Liver (tissue), 3 donors: ENCODE data around the gene CLEC2A.

Experiments used
- CTCF ChIP-seq: fragments of 150-350 bp; IDR thresholded peaks from 2 replicates; pipeline ENCODE4 v1.5.1; 2017; ENCODE audit warnings: improper control_type of control experiment, low read depth, low read length; ENCODE audit not compliant: missing input control
- EGR1 ChIP-seq, 2 donors: IDR thresholded peaks; 2 replicates each; pipeline ENCODE4 v1.6.1; 2016 to 2018; ENCODE audit warnings: antibody characterized with exemption in 2 of 2, low read depth in 2 of 2
- FOXA2 ChIP-seq: IDR thresholded peaks from 2 replicates; pipeline ENCODE4 v1.6.1; 2016; ENCODE audit warnings: antibody characterized with exemption
- JUND ChIP-seq, 2 donors: IDR thresholded peaks; 2 replicates each; pipeline ENCODE4 v1.6.1; 2016; ENCODE audit warnings: antibody characterized with exemption in 2 of 2
- MAX ChIP-seq: IDR thresholded peaks from 2 replicates; pipeline ENCODE4 v1.6.1; 2016; ENCODE audit warnings: antibody characterized with exemption
- REST ChIP-seq: IDR thresholded peaks from 2 replicates; pipeline ENCODE4 v1.6.1; 2016; ENCODE audit warnings: antibody characterized with exemption, mild to moderate bottlenecking
- YY1 ChIP-seq: IDR thresholded peaks from 2 replicates; pipeline ENCODE4 v1.6.1; 2016; ENCODE audit warnings: antibody characterized with exemption, mild to moderate bottlenecking
- donor health status: healthy.
- donor health status: healthy.

GRCh38 chr12:9872742-9873141 is 59.4 kb downstream of the CLEC2A start:
- no peak for TF ChIP-seq CTCF
- no peak for TF ChIP-seq MAX
- no peak for TF ChIP-seq EGR1 (IDR thresholded peaks at IDR 0.05; ENCODE audit: low read depth in 2 of 2)
- no peak for TF ChIP-seq REST
- TF ChIP-seq JUND (IDR thresholded peaks at IDR 0.05), result no peak
- TF ChIP-seq YY1, result no peak
- no peak for TF ChIP-seq FOXA2
